HepG2 (cell line): ENCODE measurements around the gene CYSRT1. TPM values are rescaled to one million over a fixed set of nuclear protein-coding genes. Genes with fewer than 3 reads are reported as not detected.

ENCODE experiments used
- ARNTL ChIP-seq: sonication (generic); formaldehyde crosslinking; IDR thresholded peaks from 2 replicates; pipeline ENCODE4 v1.4.0; 2020; ENCODE audit warnings: mild to moderate bottlenecking, missing genetic modification reagents
- ELF3 ChIP-seq: IDR thresholded peaks from 2 replicates; pipeline ENCODE4 v1.6.1; 2016; ENCODE audit warnings: missing genetic modification reagents, missing compliant biosample characterization
- MIER3 ChIP-seq: IDR thresholded peaks from 2 replicates; pipeline ENCODE4 v1.6.1; 2016; ENCODE audit warnings: missing compliant biosample characterization, borderline replicate concordance
- NFE2L1 ChIP-seq: sonication (generic); formaldehyde crosslinking; IDR thresholded peaks from 2 replicates; pipeline ENCODE4 v1.4.0; 2020; ENCODE audit warnings: missing genetic modification reagents, mild to moderate bottlenecking, borderline replicate concordance
- RFX5 ChIP-seq: IDR thresholded peaks from 2 replicates; pipeline ENCODE4 v1.6.1; 2011; ENCODE audit warnings: low read depth, low read length, improper control_type of control experiment
- SKIL ChIP-seq: sonication (generic); formaldehyde crosslinking; IDR thresholded peaks from 2 replicates; pipeline ENCODE4 v1.8.0; 2022; ENCODE audit warnings: missing genetic modification reagents, mild to moderate bottlenecking, moderate library complexity, borderline replicate concordance
- TRIM24 ChIP-seq: sonication (generic); formaldehyde crosslinking; IDR thresholded peaks from 2 replicates; pipeline ENCODE4 v1.8.0; 2022; ENCODE audit warnings: mild to moderate bottlenecking, missing genetic modification reagents
- ZBTB21 ChIP-seq: sonication (generic); formaldehyde crosslinking; IDR thresholded peaks from 2 replicates; pipeline ENCODE4 v1.4.0; 2020; ENCODE audit warnings: missing genetic modification reagents
- ZBTB38 ChIP-seq: sonication (generic); formaldehyde crosslinking; IDR thresholded peaks from 2 replicates; pipeline ENCODE4 v1.5.1; 2020; ENCODE audit warnings: mild to moderate bottlenecking, missing genetic modification reagents
- ZFY ChIP-seq: sonication (generic); formaldehyde crosslinking; IDR thresholded peaks from 2 replicates; pipeline ENCODE4 v1.4.0; 2020; ENCODE audit warnings: missing genetic modification reagents
- ZHX2 ChIP-seq, 2 experiments: sonication (generic) in 1 of 2; formaldehyde crosslinking in 1 of 2; IDR thresholded peaks; 2 replicates each; pipeline versions ENCODE4 v1.6.1 to v1.9.0; 2014 to 2022; ENCODE audit warnings: antibody characterized with exemption in 1 of 2, borderline replicate concordance in 1 of 2, inconsistent platforms in 1 of 2, low read depth in 1 of 2, missing genetic modification reagents in 1 of 2
- ZNF451 ChIP-seq: sonication (generic); formaldehyde crosslinking; IDR thresholded peaks from 2 replicates; pipeline ENCODE4 v1.5.0; 2020; ENCODE audit warnings: mild to moderate bottlenecking, missing genetic modification reagents
- ZNF562 ChIP-seq: sonication (generic); formaldehyde crosslinking; IDR thresholded peaks from 2 replicates; pipeline ENCODE4 v1.8.0; 2022; ENCODE audit warnings: missing genetic modification reagents, borderline replicate concordance
- ZNF614 ChIP-seq: IDR thresholded peaks from 2 replicates; pipeline ENCODE4 v1.6.1; 2018; ENCODE audit warnings: missing biosample characterization, missing genetic modification reagents, inconsistent platforms, borderline replicate concordance
- polyA plus RNA-seq, 8 experiments: library from polyadenylated mRNA; depleted of rRNA in 3 of 8; stranded (reverse) in 7 of 8; unstranded in 1 of 8; fragments of >200 nt; fragmentation: Illumina TruSeq in 4 of 8; extraction: Trizol in 4 of 8; gene quantifications; 2 replicates each; pipeline versions ENCODE4 v1.2.1 to v1.2.3, GENCODE V29; 2011 to 2016; ENCODE audit warnings: low read depth in 4 of 8, missing spikeins in 1 of 8, mixed read lengths in 1 of 8; ENCODE audit not compliant: insufficient read depth in 1 of 8
- total RNA-seq, 5 experiments: library from RNA; depleted of rRNA; stranded (reverse); fragments of >200 nt; fragmentation: Illumina TruSeq; extraction: Trizol; gene quantifications; 2 replicates each; pipeline ENCODE4 v1.2.3, GENCODE V29; 2016; ENCODE audit warnings: low read depth in 1 of 5
- TF ChIP-seq, protein P1 (sequence below): sonication (generic); formaldehyde crosslinking; IDR thresholded peaks from 2 replicates; pipeline ENCODE4 v1.9.0; 2022; ENCODE audit warnings: missing genetic modification reagents, mild to moderate bottlenecking, borderline replicate concordance
- TF ChIP-seq, protein P2 (sequence below): sonication (generic); formaldehyde crosslinking; IDR thresholded peaks from 2 replicates; pipeline ENCODE4 v1.5.0; 2020; ENCODE audit warnings: mild to moderate bottlenecking, missing genetic modification reagents, moderate library complexity

The CYSRT1 gene
- total and polyA plus RNA-seq, 2 of the 13 experiments (the other 11 are each of a cell fraction or from before 2014, with no cell fraction given) = 1.5 to 2.1 TPM

DNA sequence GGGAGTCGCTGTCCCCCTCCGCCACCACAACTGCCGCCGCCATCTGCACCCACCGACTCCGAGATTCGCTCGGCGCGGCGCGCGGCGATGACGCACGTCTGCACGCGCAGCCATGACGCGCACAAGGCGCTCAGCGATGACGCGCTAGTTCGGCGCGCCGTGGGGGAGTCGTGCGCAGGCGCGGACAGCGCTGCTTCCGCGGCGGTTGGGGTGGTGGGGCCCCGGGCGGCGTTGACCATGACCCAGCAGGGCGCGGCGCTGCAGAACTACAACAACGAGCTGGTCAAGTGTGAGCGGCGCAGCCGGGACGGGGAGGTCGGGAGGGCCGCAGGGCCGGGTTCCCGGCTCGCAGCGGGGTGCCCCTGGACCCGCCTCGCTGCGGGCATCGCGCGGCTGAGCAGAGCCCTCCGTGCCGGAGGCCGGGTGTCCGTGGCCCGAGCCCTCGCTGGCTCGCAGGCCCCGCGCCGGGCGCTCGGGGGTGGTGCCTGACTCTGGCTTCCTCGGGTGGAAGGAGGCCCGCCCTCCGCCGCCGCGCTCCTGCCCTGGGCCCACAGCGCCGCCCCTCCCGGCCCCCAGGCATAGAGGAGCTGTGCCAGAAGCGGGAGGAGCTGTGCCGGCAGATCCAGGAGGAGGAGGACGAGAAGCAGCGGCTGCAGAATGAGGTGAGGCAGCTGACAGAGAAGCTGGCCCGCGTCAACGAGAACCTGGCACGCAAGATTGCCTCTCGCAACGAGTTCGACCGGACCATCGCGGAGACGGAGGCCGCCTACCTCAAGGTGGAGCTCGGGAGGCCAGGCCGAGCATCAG is 36.3 kb upstream of the CYSRT1 start, which contains the start of the genes ANAPC2 and SSNA1 (continued):
- peak; percentile 79 for TF ChIP-seq SKIL (CRISPR knock-in tag)
- peak; percentile 70 for TF ChIP-seq ELF3
- TF ChIP-seq ZNF614 (CRISPR knock-in tag) = 0 out of 2 replicates have a peak, but pooled peaks have one; percentile 63
- TF ChIP-seq ZBTB38 (CRISPR knock-in tag) = peak; percentile 68; the same call in 1 of the 2 replicates
- peak; percentile 73 for TF ChIP-seq ZBTB21
- TF ChIP-seq, protein P1, sequence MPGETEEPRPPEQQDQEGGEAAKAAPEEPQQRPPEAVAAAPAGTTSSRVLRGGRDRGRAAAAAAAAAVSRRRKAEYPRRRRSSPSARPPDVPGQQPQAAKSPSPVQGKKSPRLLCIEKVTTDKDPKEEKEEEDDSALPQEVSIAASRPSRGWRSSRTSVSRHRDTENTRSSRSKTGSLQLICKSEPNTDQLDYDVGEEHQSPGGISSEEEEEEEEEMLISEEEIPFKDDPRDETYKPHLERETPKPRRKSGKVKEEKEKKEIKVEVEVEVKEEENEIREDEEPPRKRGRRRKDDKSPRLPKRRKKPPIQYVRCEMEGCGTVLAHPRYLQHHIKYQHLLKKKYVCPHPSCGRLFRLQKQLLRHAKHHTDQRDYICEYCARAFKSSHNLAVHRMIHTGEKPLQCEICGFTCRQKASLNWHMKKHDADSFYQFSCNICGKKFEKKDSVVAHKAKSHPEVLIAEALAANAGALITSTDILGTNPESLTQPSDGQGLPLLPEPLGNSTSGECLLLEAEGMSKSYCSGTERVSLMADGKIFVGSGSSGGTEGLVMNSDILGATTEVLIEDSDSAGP = peak; percentile 89
- no peak for TF ChIP-seq ZNF562 (CRISPR knock-in tag)
- TF ChIP-seq ZNF451 = peak; percentile 89
- peak; percentile 95 for TF ChIP-seq ZFY (CRISPR knock-in tag)
- TF ChIP-seq RFX5 = 0 out of 2 replicates have a peak, but pooled peaks have one; percentile 46
- TF ChIP-seq, protein P2, sequence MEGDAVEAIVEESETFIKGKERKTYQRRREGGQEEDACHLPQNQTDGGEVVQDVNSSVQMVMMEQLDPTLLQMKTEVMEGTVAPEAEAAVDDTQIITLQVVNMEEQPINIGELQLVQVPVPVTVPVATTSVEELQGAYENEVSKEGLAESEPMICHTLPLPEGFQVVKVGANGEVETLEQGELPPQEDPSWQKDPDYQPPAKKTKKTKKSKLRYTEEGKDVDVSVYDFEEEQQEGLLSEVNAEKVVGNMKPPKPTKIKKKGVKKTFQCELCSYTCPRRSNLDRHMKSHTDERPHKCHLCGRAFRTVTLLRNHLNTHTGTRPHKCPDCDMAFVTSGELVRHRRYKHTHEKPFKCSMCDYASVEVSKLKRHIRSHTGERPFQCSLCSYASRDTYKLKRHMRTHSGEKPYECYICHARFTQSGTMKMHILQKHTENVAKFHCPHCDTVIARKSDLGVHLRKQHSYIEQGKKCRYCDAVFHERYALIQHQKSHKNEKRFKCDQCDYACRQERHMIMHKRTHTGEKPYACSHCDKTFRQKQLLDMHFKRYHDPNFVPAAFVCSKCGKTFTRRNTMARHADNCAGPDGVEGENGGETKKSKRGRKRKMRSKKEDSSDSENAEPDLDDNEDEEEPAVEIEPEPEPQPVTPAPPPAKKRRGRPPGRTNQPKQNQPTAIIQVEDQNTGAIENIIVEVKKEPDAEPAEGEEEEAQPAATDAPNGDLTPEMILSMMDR (CRISPR knock-in tag) = peak; percentile 88
- no peak for TF ChIP-seq ARNTL
- TF ChIP-seq ZHX2 (IDR thresholded peaks at IDR 0.05; ENCODE audit: low read depth) = peak; percentile 98
- peak; percentile 15; the same call in 1 of the 2 replicates for TF ChIP-seq ZHX2 (CRISPR knock-in tag; IDR thresholded peaks at IDR 0.05; ENCODE audit: borderline replicate concordance)
- TF ChIP-seq NFE2L1 (CRISPR knock-in tag) = no peak
- peak; percentile 91; the same call in 1 of the 2 replicates for TF ChIP-seq MIER3 (CRISPR knock-in tag)
- no peak for TF ChIP-seq TRIM24 (CRISPR knock-in tag)
